Hepatocyte (in vitro differentiated cells): Measurements from ENCODE around the gene PLOD3. TPM values are rescaled to one million over a fixed set of nuclear protein-coding genes. Genes with fewer than 3 reads are reported as not detected.
"Not testable (repeated sequence)": the region's sequence is repeated elsewhere in the genome, so short reads cannot be mapped to it uniquely, and the experiment has no call there.

ENCODE experiments used
- DNase-seq: peaks from one replicate; pipeline ENCODE4 v3.0.0-alpha.2; 2016; ENCODE audit warnings: low spot score
- H2AFZ ChIP-seq: fragments of 200-600 bp; sonication (generic); 2 replicates; pipeline ENCODE4 v1.6.0; 2016; ENCODE audit warnings: antibody characterized with exemption, mild to moderate bottlenecking
- H3K27ac ChIP-seq: fragments of 200-600 bp; sonication (generic); 2 replicates; pipeline ENCODE4 v1.5.1; 2016; ENCODE audit warnings: mild to moderate bottlenecking
- H3K27me3 ChIP-seq: fragments of 200-600 bp; sonication (generic); 2 replicates; pipeline ENCODE4 v1.6.1; 2016
- H3K36me3 ChIP-seq: fragments of 200-600 bp; sonication (generic); replicated peaks from 2 replicates; pipeline ENCODE4 v1.5.1; 2016; ENCODE audit warnings: low read depth; ENCODE audit not compliant: insufficient read depth
- H3K4me1 ChIP-seq: fragments of 200-600 bp; sonication (generic); 2 replicates; pipeline ENCODE4 v1.5.1; 2016; ENCODE audit warnings: mild to moderate bottlenecking, moderate library complexity; ENCODE audit not compliant: insufficient read depth
- H3K4me2 ChIP-seq: fragments of 200-600 bp; sonication (generic); 2 replicates; pipeline ENCODE4 v1.6.0; 2016
- H3K4me3 ChIP-seq: fragments of 200-600 bp; sonication (generic); 2 replicates; pipeline ENCODE4 v1.5.1; 2016; ENCODE audit warnings: mild to moderate bottlenecking
- H3K79me2 ChIP-seq: fragments of 200-600 bp; sonication (generic); 2 replicates; pipeline ENCODE4 v1.6.0; 2017; ENCODE audit warnings: mild to moderate bottlenecking
- H3K9me2 ChIP-seq: fragments of 200-600 bp; sonication (generic); replicated peaks from 2 replicates; pipeline ENCODE4 v1.6.0; 2017; ENCODE audit warnings: mild to moderate bottlenecking; ENCODE audit not compliant: insufficient read depth
- H3K9me3 ChIP-seq: fragments of 200-600 bp; sonication (generic); 2 replicates; pipeline ENCODE4 v1.5.1; 2016; ENCODE audit warnings: low read depth, mild to moderate bottlenecking
- H4K20me1 ChIP-seq: fragments of 200-600 bp; sonication (generic); 2 replicates; pipeline ENCODE4 v1.6.0; 2016; ENCODE audit warnings: mild to moderate bottlenecking; ENCODE audit not compliant: insufficient read depth, poor library complexity, severe bottlenecking
- EZH2 ChIP-seq: fragments of 200-600 bp; sonication (generic); IDR thresholded peaks from 2 replicates; pipeline ENCODE4 v1.6.1; 2016; ENCODE audit warnings: antibody characterized with exemption, mild to moderate bottlenecking, borderline replicate concordance
- EZH2phosphoT487 ChIP-seq: fragments of 200-600 bp; sonication (generic); IDR thresholded peaks from one replicate; pipeline ENCODE4 v1.6.1; 2018; ENCODE audit warnings: antibody characterized with exemption, mild to moderate bottlenecking, low read depth, moderate library complexity; ENCODE audit not compliant: unreplicated experiment, severe bottlenecking
- WGBS: methylation state at CpG from one replicate; pipeline ENCODE4 v1.1.6; 2016; ENCODE audit warnings: low lambda C conversion rate; ENCODE audit errors: missing lambda C conversion rate; 5-methylcytosine and 5-hydroxymethylcytosine counted together
- polyA plus RNA-seq: library from polyadenylated mRNA; unstranded; fragments of >200 nt; fragmentation: Nextera tagmentation; extraction: Ambion mirVana; gene quantifications from 2 replicates; pipeline ENCODE4 v1.2.1, GENCODE V29; 2016
- total RNA-seq: library from RNA; depleted of rRNA; stranded (reverse); fragments of >200 nt; gene quantifications from 2 replicates; pipeline ENCODE4 v1.2.3, GENCODE V29; 2014
- TF ChIP-seq, protein P1 (sequence below): fragments of 200-600 bp; sonication (generic); IDR thresholded peaks from 2 replicates; pipeline ENCODE4 v1.5.1; 2016; ENCODE audit warnings: antibody characterized with exemption, mild to moderate bottlenecking; ENCODE audit not compliant: poor library complexity

PLOD3 gene
- total and polyA plus RNA-seq, 2 experiments from 2014 or later, result 37.6 to 127 TPM

DNA sequence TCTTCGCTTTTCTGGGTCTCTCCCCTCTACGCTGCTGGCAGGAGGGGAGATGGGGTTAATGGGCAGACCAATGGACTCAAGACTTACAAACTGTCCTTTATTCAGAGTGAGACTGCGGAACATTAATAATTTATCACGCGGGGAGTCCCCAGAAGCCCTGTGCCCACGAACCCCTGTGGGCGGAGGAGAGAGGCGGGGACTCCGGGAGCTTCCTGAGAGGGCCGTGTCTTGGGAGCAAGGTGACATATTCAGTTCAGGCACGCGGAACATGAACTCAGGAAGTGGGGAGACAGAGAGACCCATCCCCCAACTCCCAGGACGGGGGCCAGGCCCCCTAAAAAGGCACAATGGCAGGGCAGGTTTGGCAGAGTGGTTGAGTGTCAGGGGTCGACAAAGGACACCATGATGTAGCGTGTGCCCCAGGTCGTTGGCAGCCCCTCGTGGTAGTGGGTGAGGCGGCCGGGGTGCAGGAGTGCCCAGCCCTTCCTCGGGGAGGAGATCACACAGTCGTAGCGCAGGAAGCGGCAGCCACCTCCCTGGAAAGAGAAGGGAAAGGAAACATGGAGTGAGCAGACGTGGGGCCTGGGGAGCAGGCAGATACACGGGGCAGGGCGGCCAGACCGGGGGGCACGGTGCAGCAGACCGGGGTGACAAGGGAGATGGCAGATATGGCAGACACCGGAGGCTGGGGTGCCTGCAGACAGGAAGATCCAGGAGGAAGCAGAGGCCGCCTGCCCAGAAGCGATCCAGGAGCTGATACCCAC lies 11.3 kb downstream of the PLOD3 start:
- Histone ChIP-seq H3K4me1 (no peaks in the 10 kb centered on the region), H4K20me1 (no peaks in the 10 kb centered on the region), H3K9me2 (no peaks in the 10 kb centered on the region), H3K79me2 (no peaks in the 10 kb centered on the region), H2AFZ (no peak overlapping the region), H3K9me3 (no peaks in the 10 kb centered on the region), H3K27me3 (peaks cover 28% of the 10 kb centered on the region), H3K4me3 (no peak overlapping the region), H3K4me2 (no peak overlapping the region), H3K36me3 (no peaks in the 10 kb centered on the region), H3K27ac (no peak overlapping the region)
- 91% methylated on average over 32 of the region's 32 CpGs for WGBS
- DNase-seq, result no peak
- TF ChIP-seq, protein P1, sequence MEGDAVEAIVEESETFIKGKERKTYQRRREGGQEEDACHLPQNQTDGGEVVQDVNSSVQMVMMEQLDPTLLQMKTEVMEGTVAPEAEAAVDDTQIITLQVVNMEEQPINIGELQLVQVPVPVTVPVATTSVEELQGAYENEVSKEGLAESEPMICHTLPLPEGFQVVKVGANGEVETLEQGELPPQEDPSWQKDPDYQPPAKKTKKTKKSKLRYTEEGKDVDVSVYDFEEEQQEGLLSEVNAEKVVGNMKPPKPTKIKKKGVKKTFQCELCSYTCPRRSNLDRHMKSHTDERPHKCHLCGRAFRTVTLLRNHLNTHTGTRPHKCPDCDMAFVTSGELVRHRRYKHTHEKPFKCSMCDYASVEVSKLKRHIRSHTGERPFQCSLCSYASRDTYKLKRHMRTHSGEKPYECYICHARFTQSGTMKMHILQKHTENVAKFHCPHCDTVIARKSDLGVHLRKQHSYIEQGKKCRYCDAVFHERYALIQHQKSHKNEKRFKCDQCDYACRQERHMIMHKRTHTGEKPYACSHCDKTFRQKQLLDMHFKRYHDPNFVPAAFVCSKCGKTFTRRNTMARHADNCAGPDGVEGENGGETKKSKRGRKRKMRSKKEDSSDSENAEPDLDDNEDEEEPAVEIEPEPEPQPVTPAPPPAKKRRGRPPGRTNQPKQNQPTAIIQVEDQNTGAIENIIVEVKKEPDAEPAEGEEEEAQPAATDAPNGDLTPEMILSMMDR, result no peak
- TF ChIP-seq EZH2phosphoT487 (no peak), EZH2 (no peak)

DNA sequence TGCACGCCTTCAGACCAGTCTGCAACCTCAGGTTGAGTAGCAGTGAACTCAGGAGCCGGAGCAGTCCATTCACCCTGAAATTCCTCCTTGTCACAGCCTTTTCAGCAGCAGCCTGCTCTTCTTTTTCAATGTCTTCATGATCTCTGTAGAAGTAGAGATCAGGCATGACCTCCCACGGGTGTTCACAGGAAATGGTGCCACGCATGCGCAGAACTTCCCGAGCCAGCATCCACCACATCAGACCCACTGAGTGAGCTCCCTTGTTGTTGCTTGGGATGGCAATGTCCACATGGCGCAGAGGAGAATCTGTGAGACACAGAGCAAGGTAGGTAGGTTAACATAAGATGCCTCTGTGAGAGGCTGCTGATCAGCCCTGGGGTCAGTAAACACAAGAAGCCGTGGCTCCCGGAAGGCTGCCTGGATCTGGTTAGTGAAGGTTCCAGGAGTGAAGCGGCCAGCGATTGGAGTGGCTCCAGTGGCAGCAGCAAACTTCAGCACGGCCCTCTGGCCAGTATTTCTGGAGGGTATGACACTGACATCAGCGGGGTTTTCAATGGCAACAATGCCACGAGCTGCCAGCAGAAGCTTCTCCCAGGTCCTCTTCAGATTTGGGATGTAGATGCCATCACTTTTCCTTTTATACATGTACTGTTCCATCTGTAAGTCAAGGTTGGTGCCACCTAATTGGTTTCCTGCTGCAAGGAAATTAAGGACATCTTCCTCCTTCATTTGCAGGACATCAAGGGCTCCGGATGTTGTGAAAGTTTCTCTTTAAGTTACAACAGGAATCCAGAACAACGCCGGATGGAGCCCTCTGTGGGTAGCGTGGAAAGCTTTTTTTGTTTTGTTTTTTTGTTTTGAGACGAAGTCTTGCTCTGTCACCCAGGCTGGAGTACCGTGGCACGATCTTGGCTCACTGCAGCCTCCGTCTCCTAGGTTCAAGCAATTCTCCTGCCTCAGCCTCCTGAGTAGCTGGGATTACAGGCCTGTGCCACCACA lies 13.3 kb downstream of the PLOD3 start:
- WGBS, result 78% methylated on average over 22 of the region's 22 CpGs
- not testable (repeated sequence) for DNase-seq, H3K79me2 ChIP-seq, H3K9me3 ChIP-seq, H3K4me1 ChIP-seq, H3K27ac ChIP-seq, H3K36me3 ChIP-seq, H2AFZ ChIP-seq, H3K4me2 ChIP-seq, H3K9me2 ChIP-seq, H3K4me3 ChIP-seq, H4K20me1 ChIP-seq
- H3K27me3 ChIP-seq, result peaks cover 37% of the 10 kb centered on the region

DNA sequence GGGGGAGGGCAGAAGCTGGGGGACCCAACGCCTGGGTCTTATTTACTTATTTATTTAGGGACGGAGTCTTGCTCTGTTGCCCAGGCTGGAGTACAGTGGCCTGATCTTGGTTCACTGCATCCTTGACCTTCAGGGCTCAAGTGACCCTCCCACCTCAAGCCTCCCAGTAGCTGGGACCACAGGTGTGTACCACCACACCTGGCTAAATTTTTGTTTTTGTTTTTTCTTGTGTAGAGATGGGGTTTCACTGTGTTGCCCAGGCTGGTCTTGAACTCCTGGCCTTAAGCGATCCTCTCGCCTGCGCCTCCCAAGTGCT lies 14.8 kb downstream of the PLOD3 start:
- TF ChIP-seq, protein P1, result no peak
- TF ChIP-seq EZH2 (no peak), EZH2phosphoT487 (no peak)
- Histone ChIP-seq H3K36me3 (no peaks in the 10 kb centered on the region), H3K4me3 (no peak overlapping the region), H4K20me1 (no peaks in the 10 kb centered on the region), H3K4me2 (peak overlapping the region; percentile 84), H3K9me3 (no peaks in the 10 kb centered on the region), H3K4me1 (no peaks in the 10 kb centered on the region), H2AFZ (no peak overlapping the region), H3K79me2 (no peaks in the 10 kb centered on the region), H3K27me3 (peaks cover 37% of the 10 kb centered on the region), H3K27ac (no peak overlapping the region), H3K9me2 (no peaks in the 10 kb centered on the region)
- 82% methylated on average over 5 of the region's 5 CpGs for WGBS
- DNase-seq, result no peak
